ENCODE measurements around the gene CALML3.
A peak's percentile ranks its signal among the peaks of the same experiment; 100 is the strongest.
"Not testable (repeated sequence)": the region's sequence is repeated elsewhere in the genome, so short reads cannot be mapped to it uniquely, and the experiment has no call there.

The CALML3 gene

DNA sequence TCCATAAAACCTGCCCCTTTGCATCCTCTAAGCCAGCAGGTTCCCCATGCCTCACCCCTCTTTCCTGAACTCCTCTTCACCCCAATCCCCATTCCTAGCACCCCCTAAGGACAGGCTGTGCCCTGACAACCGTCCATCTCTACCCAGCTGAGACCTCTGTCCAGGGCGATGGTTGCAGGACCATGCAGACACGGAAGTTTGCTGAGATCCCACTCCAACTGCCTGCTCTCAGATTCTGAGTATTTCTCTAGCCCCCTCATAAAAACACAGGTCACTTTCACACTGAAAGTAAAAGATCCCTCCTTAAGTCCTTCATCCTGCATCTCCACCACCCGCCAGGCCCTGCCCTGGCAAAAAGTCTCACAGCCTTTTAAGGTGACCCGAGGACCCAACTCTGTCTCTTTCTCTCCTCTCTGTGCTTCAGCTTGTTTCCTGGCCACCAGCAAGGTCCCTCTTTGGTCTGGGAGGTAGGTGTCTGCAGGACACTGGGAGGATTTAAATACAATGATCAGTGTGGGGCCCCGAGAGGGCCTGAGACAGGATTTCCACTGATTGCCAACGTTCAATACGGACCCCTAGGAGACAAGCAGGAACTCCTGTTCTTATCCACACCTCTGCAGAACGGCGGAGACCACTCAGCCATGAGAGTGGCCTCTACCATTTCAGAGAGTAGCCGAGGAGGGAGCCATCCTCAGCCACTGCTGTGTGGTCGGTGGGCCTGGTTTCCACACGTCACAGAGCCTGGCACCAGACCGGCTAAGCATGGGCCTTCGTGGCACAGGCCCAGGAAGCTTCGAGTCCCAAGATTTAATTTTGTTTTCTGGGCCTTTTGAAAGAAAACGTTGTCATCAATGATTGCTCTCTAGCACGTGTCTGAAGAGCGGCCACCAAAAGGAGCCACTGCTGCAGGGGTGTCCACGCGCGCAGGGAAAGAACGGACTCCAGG is 27.9 kb downstream of the CALML3 start:
- no peak for DNase-seq

GRCh38 chr10:5553400-5554170 is 28.8 kb downstream of the CALML3 start:
- DNase-seq = no peak

GRCh38 chr10:5555021-5555510 is 30.3 kb downstream of the CALML3 start:
- no peak for DNase-seq

DNA sequence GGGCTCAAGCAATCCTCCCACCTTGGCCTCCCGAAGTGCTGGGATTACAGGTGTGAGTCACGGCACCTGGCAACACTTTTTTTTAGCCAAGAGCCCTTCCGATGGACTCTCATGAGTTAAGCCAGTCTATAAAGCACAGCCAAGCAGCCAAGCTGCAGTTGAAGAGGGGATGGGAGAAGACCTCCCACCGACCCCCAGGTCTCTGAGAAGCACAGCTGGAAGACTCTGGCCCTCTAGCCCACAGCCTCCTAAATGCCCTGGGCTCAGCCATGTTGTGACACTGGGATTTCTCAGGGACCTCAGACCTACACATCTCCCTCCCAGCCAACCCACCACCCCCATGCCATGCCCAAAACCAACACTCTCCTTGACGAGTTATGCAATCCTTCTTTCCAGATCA is 31.1 kb downstream of the CALML3 start:
- no peak for DNase-seq

- no peak for DNase-seq
These were observed 31.8 kb downstream of the CALML3 start for GRCh38 chr10:5556576-5556975.

DNA sequence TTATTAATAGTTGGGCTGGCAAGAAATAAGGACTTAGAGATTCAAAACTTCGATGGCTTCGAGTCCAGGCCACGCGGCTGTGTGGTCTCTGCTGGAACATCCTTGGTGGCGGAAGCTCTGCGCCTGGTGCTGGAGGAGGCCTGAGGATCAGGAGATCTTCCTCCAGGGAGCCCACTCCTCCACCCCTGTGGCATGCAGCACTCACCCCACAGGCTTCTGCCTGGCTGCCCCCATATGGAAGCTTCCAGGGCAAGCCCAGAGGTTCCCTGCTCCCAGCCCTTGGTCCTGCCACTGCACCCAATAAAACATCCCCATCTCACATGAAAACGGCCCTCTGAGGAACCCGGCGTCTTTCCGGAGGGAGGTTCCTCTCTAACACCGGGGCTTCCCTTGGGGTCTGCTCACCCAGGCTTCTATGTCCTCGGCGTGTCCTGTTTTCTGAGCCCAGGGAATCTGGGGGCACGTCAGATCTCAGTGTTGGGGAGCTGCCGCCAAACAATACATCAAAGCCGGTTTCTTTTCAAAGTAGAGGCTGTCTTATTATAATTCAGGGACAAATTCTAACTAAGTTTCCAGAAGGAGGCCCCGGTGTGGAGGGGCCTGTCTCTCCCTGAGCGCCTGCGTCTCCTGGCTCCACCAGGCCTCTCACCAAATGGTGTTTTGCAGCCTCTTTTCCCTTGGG is 32.4 kb downstream of the CALML3 start:
- no peak for DNase-seq

- DNase-seq = no peak
These were observed 33.3 kb downstream of the CALML3 start for GRCh38 chr10:5557799-5558771.

DNA sequence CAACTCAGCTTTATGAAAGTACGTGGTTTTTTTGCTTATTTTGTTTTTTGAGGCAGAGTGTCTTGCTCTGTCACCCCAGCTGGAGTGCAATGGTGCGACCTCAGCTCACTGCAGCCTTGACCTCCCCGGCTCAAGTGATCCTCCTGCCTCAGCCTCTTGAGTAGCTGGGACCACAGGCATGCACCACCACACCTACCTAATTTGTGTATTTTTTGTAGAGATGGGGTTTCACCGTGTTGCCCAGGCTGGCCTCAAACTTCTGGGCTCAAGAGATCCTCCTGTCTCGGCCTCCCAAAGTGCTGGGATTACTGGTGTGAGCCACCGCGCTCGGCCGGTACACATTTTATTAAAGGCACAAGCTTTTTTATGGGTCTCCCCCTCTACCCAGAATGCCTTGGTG is 34.3 kb downstream of the CALML3 start:
- DNase-seq = not testable (repeated sequence)

- peak in 2 of 56 donors; percentile 18 to 36 for DNase-seq
These were observed 34.9 kb downstream of the CALML3 start for GRCh38 chr10:5559642-5560141.

DNA sequence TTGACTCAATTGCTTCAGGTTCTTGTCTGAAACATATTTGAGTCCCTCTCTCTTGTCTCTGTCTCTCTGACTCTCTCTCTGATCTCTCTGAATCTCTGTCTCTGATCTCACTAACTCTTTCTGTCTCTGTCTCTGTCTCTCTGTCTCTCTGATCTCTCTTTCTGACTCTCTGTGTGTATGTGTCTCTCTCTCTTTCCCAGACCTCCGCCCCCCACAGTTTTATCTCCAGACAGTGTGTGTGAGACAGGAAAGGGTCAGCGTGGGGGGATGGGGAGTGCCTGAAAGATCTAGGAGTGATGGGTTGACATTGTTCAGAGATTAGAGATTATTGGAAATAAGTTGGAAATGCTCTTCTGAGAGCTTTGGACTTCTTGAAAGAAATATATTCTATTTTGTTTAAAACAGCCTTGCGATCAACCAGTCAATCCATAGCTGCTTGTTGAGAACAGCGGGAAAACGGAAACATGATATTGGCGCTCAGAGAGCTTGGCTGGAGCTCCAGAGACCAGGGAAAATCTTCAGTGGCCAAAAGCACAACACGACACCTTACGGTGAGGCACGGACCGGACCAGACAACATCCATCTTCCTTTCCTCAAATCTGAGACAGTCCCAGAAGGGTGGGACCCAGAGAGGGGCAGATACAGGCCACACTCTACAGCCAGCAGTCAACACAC is 35.5 kb downstream of the CALML3 start:
- no peak for DNase-seq

DNA sequence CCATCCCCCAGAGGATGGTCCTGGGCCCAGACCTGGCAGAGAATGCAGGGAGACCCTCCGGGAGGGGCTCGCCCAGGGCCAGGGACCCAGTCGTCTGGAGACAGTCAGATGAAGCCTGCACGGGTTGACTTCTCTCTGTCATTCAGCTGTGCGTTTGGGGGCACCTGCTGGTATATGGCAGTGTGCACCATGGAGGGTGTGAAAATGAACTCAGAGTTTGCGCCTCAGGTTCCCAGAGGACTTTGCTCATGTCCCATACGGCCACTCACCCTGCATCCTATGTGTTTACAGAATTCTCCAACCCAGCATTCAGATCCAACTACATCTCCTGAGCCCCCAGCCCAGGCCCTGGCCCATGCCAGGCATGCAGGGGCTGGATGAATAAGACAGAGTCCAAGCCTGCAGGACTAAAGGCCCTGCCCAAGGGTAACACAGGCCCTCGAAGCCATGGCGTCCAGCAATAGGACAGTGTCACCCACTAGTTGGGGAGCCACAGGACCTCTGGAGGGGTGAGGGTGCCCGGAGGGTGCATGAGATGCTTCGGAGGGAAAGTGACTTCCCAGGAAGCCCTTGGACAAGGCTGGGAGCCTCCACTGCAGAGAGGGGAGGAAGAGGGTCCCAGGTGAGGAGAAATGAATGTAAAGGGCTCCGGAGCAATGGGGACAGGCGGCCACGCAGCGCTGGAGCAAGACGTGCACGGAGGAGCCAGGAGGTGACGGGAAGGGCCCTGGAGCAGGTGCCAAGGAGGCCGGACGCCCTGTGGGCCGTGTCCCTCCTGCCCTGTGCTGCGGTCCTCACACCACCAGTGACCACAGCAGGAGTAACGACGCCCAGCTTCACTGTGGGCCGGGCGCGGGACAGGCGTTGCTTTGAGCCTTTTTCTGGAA is 36.3 kb downstream of the CALML3 start:
- DNase-seq = no peak

GRCh38 chr10:5561704-5562645 is 37.2 kb downstream of the CALML3 start:
- DNase-seq = no peak

DNA sequence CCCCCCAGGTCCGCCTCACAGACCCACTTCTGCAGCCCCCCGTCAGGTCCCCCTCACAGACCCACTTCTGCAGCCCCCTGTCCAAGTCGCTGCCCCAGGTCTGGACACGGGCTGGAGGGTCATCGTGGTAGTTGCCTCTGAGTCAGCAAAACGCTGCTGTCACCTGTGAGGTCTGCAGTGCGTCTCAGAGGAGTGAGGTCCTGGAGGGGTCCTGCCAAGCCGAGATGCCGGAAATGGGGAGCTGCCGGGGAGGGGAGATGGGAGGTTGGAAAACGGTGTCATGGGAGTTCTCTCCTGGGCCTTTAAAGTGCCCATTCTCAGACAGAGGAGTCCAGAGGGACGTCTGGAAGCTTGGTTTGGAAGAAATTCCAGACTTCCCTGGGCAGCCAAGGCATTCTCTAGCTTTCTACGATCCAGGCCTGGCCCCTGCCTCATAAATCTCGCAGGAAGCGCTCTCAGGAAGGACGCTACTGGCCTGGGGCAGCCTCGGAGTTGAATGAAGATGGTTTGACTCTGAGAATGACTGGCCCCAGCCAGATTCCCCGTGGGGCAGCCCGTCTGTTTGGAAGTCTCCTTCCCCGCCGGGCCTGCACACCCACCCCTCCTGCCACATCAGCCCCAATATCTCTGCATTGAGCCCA is 38.7 kb downstream of the CALML3 start:
- no peak for DNase-seq

GRCh38 chr10:5563991-5564536 is 39.3 kb downstream of the CALML3 start:
- no peak for DNase-seq

GRCh38 chr10:5564537-5565204 is 39.9 kb downstream of the CALML3 start:
- DNase-seq = no peak

GRCh38 chr10:5565205-5565545 is 40.4 kb downstream of the CALML3 start:
- no peak for DNase-seq

Data from amygdala (tissue), 56 donors.